ENCODE measurements around the gene HDAC7.

HDAC7 gene

DNA sequence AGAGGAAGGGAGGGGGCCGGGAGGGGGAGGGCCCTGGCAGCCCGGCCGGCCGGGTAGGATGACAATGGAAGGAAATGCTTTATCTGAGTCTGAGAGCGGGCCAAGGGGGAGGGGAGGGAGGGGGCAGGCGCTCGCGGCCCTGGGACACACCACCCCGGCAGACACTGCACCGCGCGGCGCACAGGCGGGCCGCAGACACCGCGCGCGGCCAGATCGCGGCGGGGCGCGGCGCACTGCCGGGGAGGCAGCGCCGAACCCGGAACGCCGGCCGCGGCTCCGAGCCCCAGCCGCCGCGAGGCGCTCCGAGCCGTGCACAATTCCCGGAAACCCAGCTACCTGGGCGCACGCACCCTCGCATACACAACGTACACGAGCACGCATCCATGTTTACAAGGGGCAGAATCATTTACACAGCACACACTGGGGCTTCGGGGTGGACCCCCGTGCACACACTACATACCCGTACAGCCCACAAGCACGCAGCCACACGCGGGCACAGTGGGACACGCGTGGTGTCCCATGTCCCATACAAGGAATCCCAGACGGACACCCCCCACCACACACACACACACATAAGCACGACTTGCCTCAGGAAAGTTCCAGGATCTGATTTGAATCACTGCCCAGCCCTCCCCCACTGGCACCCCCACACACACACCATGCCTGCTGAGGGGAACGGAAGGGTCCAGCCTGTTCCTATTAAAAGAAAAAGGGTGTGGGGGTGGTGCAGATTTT, at the start of gene HDAC7:
HDAC7 (minus strand) TSS at position 8 of the 735 bp plus-strand sequence. CDS start 118 bp downstream, outside the sequence.
- Mint-ChIP-seq H3K36me3 (peaks cover 51% of the 10 kb centered on the region), H3K9me3 (no peaks in the 10 kb centered on the region), H3K4me1 (peaks cover 86% of the 10 kb centered on the region), H3K27ac (peak within 1 kb of the TSS; percentile 99), H3K4me3 (peak within 1 kb of the TSS; percentile 98)
- DNase-seq (ENCODE audit: low spot score in 2 of 2) (peak; percentile 21 to 73), ATAC-seq (peak; percentile 64)

DNA sequence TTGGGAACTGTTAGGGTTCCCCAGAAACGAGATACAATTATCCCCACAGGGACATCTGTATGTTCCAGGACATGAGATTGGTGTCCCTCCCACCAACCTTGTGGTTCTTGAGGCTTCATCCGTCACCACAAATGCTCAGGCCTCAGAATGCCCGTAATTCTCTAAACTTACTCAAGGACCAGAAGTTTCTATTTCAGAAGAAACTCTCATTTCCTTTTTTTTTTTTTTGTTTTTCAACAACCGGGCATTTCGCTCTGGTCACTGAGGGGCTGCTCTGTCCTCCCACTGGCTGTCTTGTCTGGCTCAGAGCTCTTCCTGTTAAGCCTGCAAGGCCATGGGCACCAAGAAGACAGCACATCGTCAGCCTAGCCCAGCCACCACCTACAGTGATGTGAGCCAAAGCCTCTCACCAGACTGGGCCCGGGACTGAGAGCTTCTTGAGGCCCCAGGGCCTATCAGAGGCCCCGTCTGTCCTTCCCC, 48.9 kb upstream of the HDAC7 start:
- peaks cover 99% of the 10 kb centered on the region for H3K36me3 Mint-ChIP-seq
- peak overlapping the region; percentile 59 for H3K4me3 Mint-ChIP-seq
- ATAC-seq (peak; percentile 35), DNase-seq (ENCODE audit: low spot score in 2 of 2) (no peak)
- H3K9me3 Mint-ChIP-seq, result no peaks in the 10 kb centered on the region
- H3K4me1 Mint-ChIP-seq, result peaks cover 89% of the 10 kb centered on the region
- H3K27ac Mint-ChIP-seq, result peak overlapping the region; percentile 93

DNA sequence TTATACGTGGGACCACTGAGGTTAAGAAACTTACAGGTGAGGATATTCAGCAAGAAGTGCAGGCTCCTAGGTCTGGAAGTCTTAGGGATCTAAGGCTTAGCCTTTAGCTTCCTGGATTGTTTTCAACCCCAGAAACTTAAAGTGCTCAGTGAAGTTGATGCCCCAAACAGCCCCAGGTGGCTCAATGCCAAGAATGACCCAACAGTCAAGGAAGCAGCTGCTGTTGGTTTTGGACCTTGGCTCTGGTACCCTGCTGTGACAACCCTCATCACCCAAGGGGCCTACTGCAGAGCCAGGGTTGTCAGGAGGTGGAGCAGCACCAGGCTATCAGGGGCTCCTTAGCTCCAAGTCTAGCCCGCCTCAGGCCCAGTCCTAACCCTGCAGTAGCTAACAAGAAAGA, 48.3 kb upstream of the HDAC7 start:
- Mint-ChIP-seq H3K27ac (peak overlapping the region; percentile 93), H3K9me3 (no peaks in the 10 kb centered on the region), H3K4me3 (peak overlapping the region; percentile 59), H3K36me3 (peaks cover 99% of the 10 kb centered on the region), H3K4me1 (peaks cover 92% of the 10 kb centered on the region)
- no peak for ATAC-seq
- DNase-seq (ENCODE audit: low spot score in 2 of 2), result no peak

DNA sequence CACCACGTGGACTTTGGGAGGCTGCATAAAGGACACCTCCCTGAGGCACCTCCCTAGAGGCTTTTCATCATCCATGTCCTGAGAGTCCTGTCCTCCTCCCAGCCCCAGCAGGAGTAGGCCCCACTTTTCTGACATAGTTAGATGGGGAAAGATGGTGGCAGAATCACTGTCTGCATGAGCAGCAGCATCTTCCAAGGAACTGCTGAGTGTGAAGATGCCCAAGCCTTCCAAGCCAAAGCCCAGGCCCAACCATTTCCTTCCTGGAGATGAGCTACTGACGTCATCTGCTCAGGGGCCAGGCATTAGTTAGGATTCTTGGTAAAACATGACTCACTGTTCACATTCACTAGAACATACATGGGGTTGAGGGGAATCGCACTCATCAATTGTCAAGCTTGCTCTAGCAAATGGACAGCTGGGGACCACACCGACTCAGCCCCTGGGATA, 47.8 kb upstream of the HDAC7 start:
- Mint-ChIP-seq H3K36me3 (peaks cover 99% of the 10 kb centered on the region), H3K4me1 (peaks cover 92% of the 10 kb centered on the region), H3K9me3 (no peaks in the 10 kb centered on the region), H3K27ac (peak overlapping the region; percentile 93), H3K4me3 (peak overlapping the region; percentile 59)
- ATAC-seq, result peak; percentile 88
- DNase-seq (ENCODE audit: low spot score in 2 of 2), result peak in 1 of 2 donors; percentile 66

DNA sequence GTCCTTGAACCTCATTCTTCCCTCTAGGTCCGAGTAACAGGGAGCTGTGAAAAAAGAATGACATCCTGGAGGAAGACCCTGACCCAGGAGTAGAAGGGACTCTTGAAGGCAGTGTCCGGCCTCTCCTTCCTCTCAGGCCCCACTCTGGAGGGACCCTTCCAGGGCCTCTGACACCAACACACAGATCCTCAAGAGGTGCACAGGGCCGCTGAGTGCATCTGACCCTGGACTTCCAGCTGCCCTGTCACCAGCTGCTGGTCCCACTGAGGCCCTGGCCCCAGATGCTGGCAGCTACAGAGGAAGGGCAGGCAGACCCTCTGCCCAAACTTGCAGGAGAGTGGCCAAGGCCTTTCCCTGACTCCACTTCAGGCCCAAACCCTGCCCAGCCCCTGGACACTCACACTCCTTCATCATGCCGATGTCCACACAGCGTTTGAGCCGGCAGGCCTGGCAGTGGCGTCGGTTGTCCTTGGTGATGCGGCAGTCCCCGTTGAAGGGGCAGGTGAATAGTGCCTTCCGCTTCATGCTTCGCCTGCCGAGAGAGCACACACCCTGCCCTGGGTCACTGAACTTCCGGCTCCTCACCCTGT, 45.0 kb upstream of the HDAC7 start:
- H3K4me1 Mint-ChIP-seq, result peaks cover 89% of the 10 kb centered on the region
- peaks cover 99% of the 10 kb centered on the region for H3K36me3 Mint-ChIP-seq
- H3K27ac Mint-ChIP-seq, result peak overlapping the region; percentile 81
- no peak overlapping the region for H3K4me3 Mint-ChIP-seq
- no peaks in the 10 kb centered on the region for H3K9me3 Mint-ChIP-seq
- DNase-seq (ENCODE audit: low spot score in 2 of 2), result no peak
- ATAC-seq, result no peak

DNA sequence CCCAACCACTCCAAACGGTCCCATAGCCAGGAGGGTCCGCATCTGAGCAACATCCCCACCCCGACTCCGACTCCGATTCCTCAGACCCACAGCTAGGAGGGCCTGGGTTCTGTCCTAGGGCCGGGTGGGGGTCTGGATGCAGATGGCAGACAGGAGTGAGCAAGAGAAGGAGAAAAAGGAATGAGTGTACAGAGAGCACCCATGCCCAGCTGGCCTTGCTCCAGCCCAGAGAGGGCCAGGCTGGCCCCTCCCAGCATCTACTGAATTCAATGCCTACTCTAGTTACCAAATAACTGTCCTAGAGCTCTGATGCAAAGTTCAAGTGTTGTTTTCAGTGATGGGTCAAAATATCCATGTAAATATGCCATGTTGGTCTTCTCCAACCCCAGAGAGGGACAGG, 44.3 kb upstream of the HDAC7 start:
- Mint-ChIP-seq H3K4me3 (no peak overlapping the region), H3K4me1 (peaks cover 89% of the 10 kb centered on the region), H3K9me3 (no peaks in the 10 kb centered on the region), H3K36me3 (peaks cover 99% of the 10 kb centered on the region), H3K27ac (peak overlapping the region; percentile 81)
- ATAC-seq (no peak), DNase-seq (ENCODE audit: low spot score in 2 of 2) (no peak)

DNA sequence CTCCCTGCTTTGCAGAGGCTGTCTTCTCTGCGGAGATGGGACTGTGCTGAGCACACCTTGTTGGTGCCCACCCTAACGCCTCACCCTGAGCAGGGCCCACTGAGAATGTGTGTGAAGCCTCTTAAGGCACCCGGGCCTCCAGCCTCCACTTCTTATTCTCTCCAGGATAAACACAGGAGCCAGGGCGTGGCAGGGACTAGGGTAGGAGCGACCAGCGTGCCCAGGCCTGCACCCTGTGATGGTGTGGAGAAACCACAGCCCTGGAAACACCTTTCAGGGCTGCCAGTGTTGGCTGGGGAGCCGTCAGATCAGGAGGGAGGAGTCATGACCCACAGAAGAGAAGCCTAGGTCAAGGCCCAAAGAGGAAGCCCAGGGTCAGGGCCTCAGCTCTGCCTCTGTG, 43.8 kb upstream of the HDAC7 start:
- no peaks in the 10 kb centered on the region for H3K9me3 Mint-ChIP-seq
- H3K4me3 Mint-ChIP-seq, result no peak overlapping the region
- ATAC-seq, result no peak
- peaks cover 99% of the 10 kb centered on the region for H3K36me3 Mint-ChIP-seq
- H3K4me1 Mint-ChIP-seq, result peaks cover 89% of the 10 kb centered on the region
- no peak for DNase-seq (ENCODE audit: low spot score in 2 of 2)
- H3K27ac Mint-ChIP-seq, result peak overlapping the region; percentile 81

DNA sequence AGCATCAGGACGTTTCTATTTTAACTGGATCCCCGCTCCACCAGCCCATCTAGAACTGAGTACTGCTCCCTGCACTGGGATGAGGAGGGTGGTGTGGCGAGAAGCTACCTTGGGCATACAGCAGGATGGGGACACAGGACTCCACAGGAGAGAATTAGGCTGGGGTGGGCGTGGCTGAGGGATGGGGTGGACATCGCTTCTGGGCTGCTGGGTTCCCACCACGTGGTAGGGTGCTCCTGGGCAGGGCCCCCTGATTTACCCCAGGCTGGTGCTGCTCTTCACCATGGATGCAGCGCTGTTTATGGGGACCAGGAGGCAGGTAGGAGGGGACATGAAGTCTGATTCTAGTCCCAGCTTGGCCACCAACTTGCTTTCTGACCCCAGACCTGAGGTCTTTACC, 43.2 kb upstream of the HDAC7 start:
- H3K27ac Mint-ChIP-seq, result peak overlapping the region; percentile 81
- H3K4me3 Mint-ChIP-seq, result no peak overlapping the region
- no peaks in the 10 kb centered on the region for H3K9me3 Mint-ChIP-seq
- ATAC-seq (no peak), DNase-seq (ENCODE audit: low spot score in 2 of 2) (no peak)
- H3K4me1 Mint-ChIP-seq, result peaks cover 86% of the 10 kb centered on the region
- H3K36me3 Mint-ChIP-seq, result peaks cover 100% of the 10 kb centered on the region

DNA sequence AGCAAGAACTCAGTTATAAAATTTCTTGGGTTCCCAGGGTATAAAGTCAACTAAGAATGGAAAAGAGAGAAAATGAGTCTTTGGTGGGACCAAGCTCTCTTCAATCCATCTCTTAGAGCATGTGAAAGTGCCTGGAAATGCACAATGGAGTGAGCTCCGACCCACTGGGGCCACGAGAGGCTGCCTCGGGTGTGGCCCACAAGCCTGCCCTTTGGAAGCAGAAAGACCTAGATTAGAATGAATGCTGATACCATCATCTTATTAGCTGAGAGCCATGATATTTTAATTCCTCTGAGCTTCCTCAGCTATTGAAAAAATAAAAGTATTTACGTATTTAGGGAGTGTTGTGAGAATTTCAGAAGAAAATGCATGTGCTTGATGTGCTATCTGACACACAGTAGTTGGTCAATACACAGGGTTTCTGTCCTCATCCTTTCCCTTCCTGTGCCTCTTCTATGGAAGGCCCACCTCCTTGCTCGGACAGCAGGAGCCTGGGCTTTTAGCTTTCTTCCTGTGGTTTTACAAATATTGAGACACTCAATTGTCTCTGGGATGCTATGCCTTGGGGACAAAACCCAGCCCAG, 42.6 kb upstream of the HDAC7 start:
- ATAC-seq (no peak), DNase-seq (ENCODE audit: low spot score in 2 of 2) (no peak)
- Mint-ChIP-seq H3K27ac (peak overlapping the region; percentile 81), H3K4me1 (peaks cover 80% of the 10 kb centered on the region), H3K9me3 (no peaks in the 10 kb centered on the region), H3K36me3 (peaks cover 100% of the 10 kb centered on the region), H3K4me3 (no peak overlapping the region)

DNA sequence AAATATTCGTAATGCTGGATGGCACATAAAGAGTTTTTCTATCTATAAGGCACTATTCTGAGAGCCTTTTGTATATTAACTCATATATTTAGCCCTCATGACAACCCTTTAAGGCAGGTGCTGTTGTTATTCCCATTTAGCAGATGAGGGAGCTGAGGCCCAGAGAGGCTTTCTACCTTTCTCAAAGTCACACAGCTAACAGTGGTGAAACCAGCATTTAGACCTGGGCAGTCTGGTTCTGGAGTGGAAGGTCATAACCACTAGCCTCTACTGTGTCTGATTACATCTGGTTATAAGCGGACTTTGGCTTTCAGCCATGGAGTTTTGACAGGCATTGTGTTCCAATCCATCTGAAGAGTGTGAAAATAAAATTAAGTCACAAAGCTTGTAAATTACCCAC, 41.2 kb upstream of the HDAC7 start:
- peak overlapping the region; percentile 61 for H3K4me3 Mint-ChIP-seq
- ATAC-seq (no peak), DNase-seq (ENCODE audit: low spot score in 2 of 2) (no peak)
- H3K27ac Mint-ChIP-seq, result peak overlapping the region; percentile 96
- H3K9me3 Mint-ChIP-seq, result no peaks in the 10 kb centered on the region
- peaks cover 100% of the 10 kb centered on the region for H3K36me3 Mint-ChIP-seq
- peaks cover 70% of the 10 kb centered on the region for H3K4me1 Mint-ChIP-seq

DNA sequence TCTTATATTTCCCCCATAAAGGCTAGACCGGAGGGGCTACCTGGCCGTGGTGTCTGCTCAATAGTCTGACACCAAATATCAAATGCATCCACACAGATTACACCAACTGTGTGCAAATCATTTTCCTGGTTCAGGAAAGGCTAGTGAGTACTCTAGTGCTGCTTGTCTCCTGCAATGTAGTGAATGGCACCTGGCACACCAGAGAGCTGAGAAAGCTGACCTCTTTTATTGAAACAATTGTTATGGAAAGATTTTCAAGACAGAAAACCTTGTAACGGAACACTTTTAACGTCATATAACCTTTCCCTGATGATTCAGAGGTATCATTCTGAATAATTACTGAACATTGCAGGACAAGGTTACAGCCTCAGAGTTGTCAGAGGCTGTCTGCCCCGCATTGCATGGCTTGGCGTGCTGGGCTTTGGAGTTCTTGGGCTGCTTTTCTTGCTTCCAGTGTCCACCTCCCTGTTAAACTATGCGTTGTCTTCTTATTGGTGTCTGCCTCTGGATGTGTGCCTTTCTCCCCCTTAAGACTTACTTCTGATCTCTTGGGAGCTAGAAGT, 40.7 kb upstream of the HDAC7 start:
- DNase-seq (ENCODE audit: low spot score in 2 of 2) (no peak), ATAC-seq (peak; percentile 93)
- Mint-ChIP-seq H3K9me3 (no peaks in the 10 kb centered on the region), H3K4me1 (peaks cover 68% of the 10 kb centered on the region), H3K36me3 (peaks cover 100% of the 10 kb centered on the region), H3K27ac (peak overlapping the region; percentile 96), H3K4me3 (peak overlapping the region; percentile 61)

DNA sequence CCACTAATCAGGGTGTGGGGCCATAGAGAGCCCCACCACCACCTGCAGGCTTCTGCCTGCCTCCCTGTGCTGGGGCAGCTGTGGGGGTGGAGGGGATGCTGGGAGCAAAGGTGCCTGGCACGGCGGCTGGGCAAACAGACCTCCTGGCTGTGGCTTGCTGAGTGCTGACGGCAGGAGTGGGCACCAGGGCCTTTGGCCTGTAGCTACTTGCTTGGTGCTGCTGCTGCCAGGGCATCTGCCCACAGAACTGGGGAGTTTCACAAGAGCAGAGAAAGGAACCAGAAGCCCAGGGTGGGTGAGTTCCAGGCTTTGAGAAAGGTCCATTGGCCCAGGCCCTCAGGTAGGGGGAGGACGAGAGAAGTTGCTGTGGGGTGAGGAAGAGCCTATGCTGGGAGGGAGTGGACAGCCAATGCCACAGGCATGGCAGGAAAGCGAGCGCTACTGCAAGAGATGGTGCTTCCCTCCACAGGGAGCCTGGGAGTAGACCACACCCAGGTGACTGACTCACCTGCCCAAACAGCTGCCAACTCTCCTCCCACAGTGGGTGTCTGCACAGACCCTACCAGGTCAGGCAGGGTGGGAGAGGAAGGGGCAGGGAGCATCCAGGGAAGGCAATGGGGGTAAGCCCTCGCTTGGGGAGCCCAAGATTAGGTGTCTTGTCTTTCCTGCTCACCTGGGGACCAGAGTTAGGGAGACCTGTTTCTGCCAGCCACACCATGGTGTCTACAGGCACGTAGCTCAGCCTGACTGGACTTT, 39.0 kb upstream of the HDAC7 start:
- H3K36me3 Mint-ChIP-seq, result peaks cover 100% of the 10 kb centered on the region
- peak overlapping the region; percentile 96 for H3K27ac Mint-ChIP-seq
- no peak overlapping the region for H3K4me3 Mint-ChIP-seq
- no peak for DNase-seq (ENCODE audit: low spot score in 2 of 2)
- peaks cover 51% of the 10 kb centered on the region for H3K4me1 Mint-ChIP-seq
- no peaks in the 10 kb centered on the region for H3K9me3 Mint-ChIP-seq
- no peak for ATAC-seq

DNA sequence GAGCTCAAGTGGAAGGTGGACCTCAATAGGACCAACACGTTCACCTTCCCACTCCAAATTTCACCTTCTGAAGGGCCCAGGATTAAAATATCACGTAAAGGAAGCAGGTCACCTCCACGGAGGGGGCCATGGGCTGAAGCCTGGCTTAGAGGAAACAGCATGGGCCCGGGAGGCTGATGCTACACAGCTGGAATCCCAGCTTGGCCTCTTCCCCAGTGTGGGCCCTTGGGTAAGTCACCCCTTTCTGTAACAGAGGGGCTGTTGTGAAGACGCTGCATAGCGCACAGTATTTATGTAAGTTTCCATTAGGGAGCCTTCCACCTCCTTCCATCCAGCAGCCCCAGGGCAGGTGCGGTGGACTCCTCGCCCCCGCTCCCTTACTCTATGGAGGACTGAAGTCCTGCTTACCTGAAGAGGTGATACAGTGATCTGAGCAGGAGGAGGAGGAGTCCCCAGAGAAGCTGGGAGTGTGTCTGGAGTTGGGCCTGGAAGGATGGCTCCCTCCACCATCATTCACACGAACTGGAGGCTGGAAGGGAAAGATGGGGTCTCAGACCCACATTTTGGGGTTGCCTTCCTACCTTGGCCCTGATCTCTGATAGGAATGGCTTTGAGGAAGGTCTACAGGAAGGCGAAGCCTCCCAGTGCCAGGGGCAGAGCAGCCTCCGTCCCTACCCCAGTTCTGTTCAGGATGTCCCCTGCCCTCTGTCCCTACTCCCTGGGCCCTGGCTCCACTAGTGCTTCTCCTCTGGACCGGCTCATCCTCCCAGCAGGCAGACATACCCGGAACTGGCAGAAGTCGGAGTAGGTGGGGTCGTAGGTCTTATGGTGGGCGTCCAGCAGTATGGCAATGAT, 37.2 kb upstream of the HDAC7 start:
- Mint-ChIP-seq H3K9me3 (no peaks in the 10 kb centered on the region), H3K36me3 (peaks cover 100% of the 10 kb centered on the region), H3K27ac (peak overlapping the region; percentile 96), H3K4me1 (peaks cover 43% of the 10 kb centered on the region), H3K4me3 (no peak overlapping the region)
- ATAC-seq (no peak), DNase-seq (ENCODE audit: low spot score in 2 of 2) (no peak)

DNA sequence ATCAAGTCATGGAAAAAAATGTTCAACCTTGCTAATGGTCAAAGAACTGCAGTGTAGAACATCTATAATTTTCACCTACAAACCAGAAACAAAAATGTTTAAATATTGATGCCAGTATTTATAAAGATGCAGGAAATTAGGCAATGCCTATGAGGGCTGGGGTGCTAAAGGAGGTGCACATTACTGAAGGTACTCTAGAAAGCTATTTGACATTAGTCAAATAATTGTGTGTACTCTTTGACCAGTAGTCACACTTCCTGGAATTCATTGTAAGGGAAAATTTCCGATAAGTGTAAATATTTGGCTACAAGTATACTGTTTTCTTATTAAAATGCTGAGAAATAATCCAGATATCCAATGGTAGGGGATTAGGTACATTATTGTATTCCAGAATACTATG, 36.4 kb upstream of the HDAC7 start:
- Mint-ChIP-seq H3K4me1 (peaks cover 43% of the 10 kb centered on the region), H3K9me3 (no peaks in the 10 kb centered on the region), H3K27ac (peak overlapping the region; percentile 51), H3K36me3 (peaks cover 100% of the 10 kb centered on the region), H3K4me3 (no peak overlapping the region)
- DNase-seq (ENCODE audit: low spot score in 2 of 2) (no peak), ATAC-seq (no peak)

Measured in stimulated activated effector memory CD8-positive, alpha-beta T cell treated with anti-CD3 and anti-CD28 coated beads, Interleukin-12 subunit alpha, Interleukin-12 subunit beta, amount 100 ng/mL, for 72 hours (primary cell).